ENCODE results near the gene LRRC45.

DNA sequence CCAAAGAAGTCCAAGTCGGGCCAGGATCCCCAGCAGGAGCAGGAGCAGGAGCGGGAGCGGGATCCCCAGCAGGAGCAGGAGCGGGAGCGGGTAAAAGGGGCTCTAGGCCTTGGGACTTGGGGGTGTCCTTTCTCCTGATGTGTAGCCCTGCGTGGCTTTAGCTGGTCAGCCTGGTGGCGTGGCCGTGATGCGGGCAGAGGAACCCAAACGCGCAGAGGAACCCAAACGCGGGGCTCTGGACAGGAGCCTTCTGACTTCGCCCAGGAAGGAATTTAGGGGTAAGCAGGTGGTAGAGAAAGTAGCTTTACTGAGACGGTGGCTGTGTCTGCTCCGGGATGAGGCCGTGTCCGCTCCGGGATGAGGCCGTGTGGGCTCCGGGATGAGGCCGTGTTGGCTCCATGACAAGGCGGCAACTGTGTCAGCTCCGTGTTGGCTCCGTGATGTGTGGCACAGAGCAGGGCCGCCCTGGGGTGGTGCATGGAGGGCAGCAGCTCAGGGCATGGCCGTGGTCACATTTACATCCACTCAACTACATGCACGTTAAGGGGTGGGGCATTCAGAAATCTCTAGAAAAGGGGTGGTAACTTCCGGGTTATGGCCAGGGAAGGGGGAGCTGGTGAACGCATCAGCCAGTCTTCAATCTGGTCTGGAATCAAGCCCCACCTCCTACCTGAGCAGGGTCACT lies 26.2 kb upstream of the LRRC45 start:
- TF ChIP-seq, protein P1, sequence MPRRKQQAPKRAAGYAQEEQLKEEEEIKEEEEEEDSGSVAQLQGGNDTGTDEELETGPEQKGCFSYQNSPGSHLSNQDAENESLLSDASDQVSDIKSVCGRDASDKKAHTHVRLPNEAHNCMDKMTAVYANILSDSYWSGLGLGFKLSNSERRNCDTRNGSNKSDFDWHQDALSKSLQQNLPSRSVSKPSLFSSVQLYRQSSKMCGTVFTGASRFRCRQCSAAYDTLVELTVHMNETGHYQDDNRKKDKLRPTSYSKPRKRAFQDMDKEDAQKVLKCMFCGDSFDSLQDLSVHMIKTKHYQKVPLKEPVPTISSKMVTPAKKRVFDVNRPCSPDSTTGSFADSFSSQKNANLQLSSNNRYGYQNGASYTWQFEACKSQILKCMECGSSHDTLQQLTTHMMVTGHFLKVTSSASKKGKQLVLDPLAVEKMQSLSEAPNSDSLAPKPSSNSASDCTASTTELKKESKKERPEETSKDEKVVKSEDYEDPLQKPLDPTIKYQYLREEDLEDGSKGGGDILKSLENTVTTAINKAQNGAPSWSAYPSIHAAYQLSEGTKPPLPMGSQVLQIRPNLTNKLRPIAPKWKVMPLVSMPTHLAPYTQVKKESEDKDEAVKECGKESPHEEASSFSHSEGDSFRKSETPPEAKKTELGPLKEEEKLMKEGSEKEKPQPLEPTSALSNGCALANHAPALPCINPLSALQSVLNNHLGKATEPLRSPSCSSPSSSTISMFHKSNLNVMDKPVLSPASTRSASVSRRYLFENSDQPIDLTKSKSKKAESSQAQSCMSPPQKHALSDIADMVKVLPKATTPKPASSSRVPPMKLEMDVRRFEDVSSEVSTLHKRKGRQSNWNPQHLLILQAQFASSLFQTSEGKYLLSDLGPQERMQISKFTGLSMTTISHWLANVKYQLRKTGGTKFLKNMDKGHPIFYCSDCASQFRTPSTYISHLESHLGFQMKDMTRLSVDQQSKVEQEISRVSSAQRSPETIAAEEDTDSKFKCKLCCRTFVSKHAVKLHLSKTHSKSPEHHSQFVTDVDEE (CRISPR knock-in tag; IDR thresholded peaks at IDR 0.05) = no peak
- TF ChIP-seq BACH2 (CRISPR knock-in tag; IDR thresholded peaks at IDR 0.05; ENCODE audit: borderline replicate concordance) = no peak
